ENCODE data around the gene UHRF1. TPM values are rescaled to one million over a fixed set of nuclear protein-coding genes. Genes with fewer than 3 reads are reported as not detected.
A peak's percentile ranks its signal among the peaks of the same experiment; 100 is the strongest.

UHRF1 gene
- total RNA-seq, 1 donor from 2014 or later: 20.7 TPM

GRCh38 chr19:4991538-4991937, 82.2 kb downstream of the UHRF1 start:
- Mint-ChIP-seq H3K36me3 (ENCODE audit: unreplicated experiment) (peaks cover 22% of the 10 kb centered on the region), H3K9me3 (ENCODE audit: unreplicated experiment) (peaks cover 6% of the 10 kb centered on the region), H3K27me3 (ENCODE audit: unreplicated experiment) (no peaks in the 10 kb centered on the region), H3K4me1 (ENCODE audit: unreplicated experiment) (peaks cover 37% of the 10 kb centered on the region), H3K4me3 (ENCODE audit: unreplicated experiment) (no peak overlapping the region), H3K27ac (ENCODE audit: unreplicated experiment) (no peak overlapping the region)
- no peak for TF ChIP-seq CTCF (IDR thresholded peaks at IDR 0.05)
- no peak for DNase-seq (ENCODE audit: extremely low spot score, unreplicated experiment)

GRCh38 chr19:4991996-4992698, 82.8 kb downstream of the UHRF1 start:
- peaks cover 6% of the 10 kb centered on the region for H3K9me3 Mint-ChIP-seq (ENCODE audit: unreplicated experiment)
- no peaks in the 10 kb centered on the region for H3K27me3 Mint-ChIP-seq (ENCODE audit: unreplicated experiment)
- H3K4me1 Mint-ChIP-seq (ENCODE audit: unreplicated experiment): peaks cover 40% of the 10 kb centered on the region
- no peak overlapping the region for H3K4me3 Mint-ChIP-seq (ENCODE audit: unreplicated experiment)
- H3K36me3 Mint-ChIP-seq (ENCODE audit: unreplicated experiment): peaks cover 21% of the 10 kb centered on the region
- DNase-seq (ENCODE audit: extremely low spot score, unreplicated experiment): no peak
- H3K27ac Mint-ChIP-seq (ENCODE audit: unreplicated experiment): no peak overlapping the region
- TF ChIP-seq CTCF (IDR thresholded peaks at IDR 0.05): no peak

GRCh38 chr19:4993683-4994082, 84.4 kb downstream of the UHRF1 start:
- Mint-ChIP-seq H3K36me3 (ENCODE audit: unreplicated experiment) (peaks cover 24% of the 10 kb centered on the region), H3K4me3 (ENCODE audit: unreplicated experiment) (no peak overlapping the region), H3K27ac (ENCODE audit: unreplicated experiment) (no peak overlapping the region), H3K4me1 (ENCODE audit: unreplicated experiment) (peaks cover 28% of the 10 kb centered on the region), H3K9me3 (ENCODE audit: unreplicated experiment) (peaks cover 6% of the 10 kb centered on the region), H3K27me3 (ENCODE audit: unreplicated experiment) (no peaks in the 10 kb centered on the region)
- no peak for TF ChIP-seq CTCF (IDR thresholded peaks at IDR 0.05)
- no peak for DNase-seq (ENCODE audit: extremely low spot score, unreplicated experiment)

GRCh38 chr19:4996701-4997100, 87.4 kb downstream of the UHRF1 start:
- H3K27ac Mint-ChIP-seq (ENCODE audit: unreplicated experiment): peak overlapping the region; percentile 18
- peaks cover 20% of the 10 kb centered on the region for H3K4me1 Mint-ChIP-seq (ENCODE audit: unreplicated experiment)
- H3K4me3 Mint-ChIP-seq (ENCODE audit: unreplicated experiment): no peak overlapping the region
- H3K9me3 Mint-ChIP-seq (ENCODE audit: unreplicated experiment): peaks cover 6% of the 10 kb centered on the region
- H3K36me3 Mint-ChIP-seq (ENCODE audit: unreplicated experiment): peaks cover 23% of the 10 kb centered on the region
- H3K27me3 Mint-ChIP-seq (ENCODE audit: unreplicated experiment): no peaks in the 10 kb centered on the region
- DNase-seq (ENCODE audit: extremely low spot score, unreplicated experiment): no peak
- TF ChIP-seq CTCF (IDR thresholded peaks at IDR 0.05): no peak

GRCh38 chr19:4997297-4997696, 88.0 kb downstream of the UHRF1 start:
- DNase-seq (ENCODE audit: extremely low spot score, unreplicated experiment): no peak
- no peak for TF ChIP-seq CTCF (IDR thresholded peaks at IDR 0.05)
- no peak overlapping the region for H3K4me3 Mint-ChIP-seq (ENCODE audit: unreplicated experiment)
- H3K9me3 Mint-ChIP-seq (ENCODE audit: unreplicated experiment): peaks cover under 1% of the 10 kb centered on the region
- H3K27ac Mint-ChIP-seq (ENCODE audit: unreplicated experiment): peak overlapping the region; percentile 18
- peaks cover 26% of the 10 kb centered on the region for H3K4me1 Mint-ChIP-seq (ENCODE audit: unreplicated experiment)
- peaks cover 18% of the 10 kb centered on the region for H3K36me3 Mint-ChIP-seq (ENCODE audit: unreplicated experiment)
- no peaks in the 10 kb centered on the region for H3K27me3 Mint-ChIP-seq (ENCODE audit: unreplicated experiment)

Data from osteocyte (in vitro differentiated cells).